Stimulated activated CD4-positive, alpha-beta T cell treated with anti-CD3 and anti-CD28 coated beads, Interleukin-1b, Interleukin-23, amount 100 ng/mL, for 24 hours (primary cell): ENCODE measurements around the gene TMPRSS5.
"Not testable (repeated sequence)": the region's sequence is repeated elsewhere in the genome, so short reads cannot be mapped to it uniquely, and the experiment has no call there.

Experiments
- DNase-seq, 4 experiments: peaks; one replicate each; pipeline ENCODE4 v3.0.0-alpha.2; 2020; ENCODE audit warnings: low read depth in 4 of 4, low spot score in 1 of 4

TMPRSS5 gene

DNA sequence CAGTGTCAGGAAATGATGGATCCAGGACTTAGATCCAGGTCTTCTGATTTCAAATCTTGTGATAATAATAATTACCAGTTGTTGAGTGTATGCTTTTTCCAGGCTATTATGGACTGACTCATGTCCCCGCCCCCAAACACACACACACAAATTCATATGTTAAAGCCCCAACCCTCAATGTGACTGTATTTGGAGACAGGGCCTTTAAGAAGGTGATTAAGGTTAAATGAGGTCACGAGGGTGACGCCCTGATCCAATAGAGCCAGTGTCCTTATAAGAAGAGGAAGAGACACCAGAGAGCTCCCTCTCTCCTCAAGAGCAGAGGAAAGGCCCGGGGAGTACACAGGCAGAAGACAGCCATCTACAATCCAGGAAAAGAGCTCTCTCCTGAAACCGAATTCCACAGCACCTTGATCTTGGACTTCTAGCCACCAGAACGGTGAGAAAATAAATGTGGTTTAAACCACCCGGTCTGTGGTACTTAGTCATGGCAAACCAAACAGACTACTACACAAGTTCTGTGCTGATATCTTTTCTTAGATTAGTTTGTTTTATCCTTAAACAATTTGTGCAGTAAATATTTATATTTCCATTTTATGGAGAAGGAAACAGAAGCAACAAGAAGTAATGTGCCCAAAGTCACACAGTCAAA, 8.2 kb downstream of the TMPRSS5 start:
- no peak for DNase-seq

DNA sequence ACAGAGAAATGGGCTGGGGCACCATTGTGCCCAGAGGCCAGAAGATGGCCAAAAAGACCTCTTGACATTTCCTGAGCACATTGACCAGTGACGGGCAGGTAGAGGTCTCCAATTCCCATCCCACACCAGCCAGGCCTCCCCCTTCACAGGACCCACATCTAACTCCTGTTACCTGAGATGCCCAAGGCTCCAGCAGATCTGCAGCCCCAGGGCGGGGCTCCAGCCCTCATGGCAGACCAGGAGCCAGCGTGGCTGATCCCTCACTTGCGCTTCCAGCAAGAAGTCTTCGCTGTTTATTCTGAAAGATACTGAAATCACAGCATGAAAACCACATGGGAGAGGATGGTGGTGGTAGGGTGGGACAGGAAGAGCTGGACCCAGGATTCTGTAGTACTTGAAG, 9.0 kb downstream of the TMPRSS5 start:
- no peak for DNase-seq

DNA sequence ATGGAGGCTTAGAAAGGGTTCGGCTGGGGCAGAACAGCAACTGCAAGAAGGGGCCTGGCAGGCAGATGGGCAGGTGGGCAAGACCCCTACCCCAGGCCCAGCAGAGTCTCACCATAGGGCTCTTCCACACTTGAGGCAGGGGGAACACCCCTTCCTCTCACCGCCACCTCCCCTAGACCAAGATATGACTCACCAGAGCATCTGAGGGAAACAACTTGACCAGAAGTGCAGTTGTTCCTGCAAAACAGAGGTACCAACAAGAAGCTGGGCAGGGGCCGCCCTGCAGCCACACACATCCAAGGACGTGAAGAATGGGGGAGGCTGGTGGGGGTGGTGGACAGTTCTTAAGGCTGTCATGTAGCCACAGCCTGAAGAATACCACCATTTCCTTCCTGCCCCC, 10.9 kb downstream of the TMPRSS5 start:
- no peak for DNase-seq

DNA sequence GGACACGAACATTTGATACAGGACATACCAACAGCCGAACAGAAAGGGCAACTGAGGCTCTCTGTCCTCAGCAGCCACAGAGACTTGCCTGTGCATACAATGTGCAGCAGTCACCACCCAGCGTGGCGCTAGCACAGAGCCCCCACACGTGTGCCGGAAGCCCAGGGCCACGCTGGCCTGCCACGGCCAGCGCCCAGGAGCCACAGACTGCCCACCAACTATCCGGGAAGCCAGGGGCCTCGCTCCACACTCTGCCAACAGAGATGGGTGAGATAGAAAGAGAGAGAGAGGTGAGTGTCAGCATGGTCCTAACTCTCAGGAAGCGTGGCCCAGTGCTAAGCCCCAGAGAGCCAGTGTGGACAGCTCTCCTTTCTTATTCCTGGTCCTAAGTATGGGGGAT, 11.7 kb downstream of the TMPRSS5 start:
- no peak for DNase-seq

DNA sequence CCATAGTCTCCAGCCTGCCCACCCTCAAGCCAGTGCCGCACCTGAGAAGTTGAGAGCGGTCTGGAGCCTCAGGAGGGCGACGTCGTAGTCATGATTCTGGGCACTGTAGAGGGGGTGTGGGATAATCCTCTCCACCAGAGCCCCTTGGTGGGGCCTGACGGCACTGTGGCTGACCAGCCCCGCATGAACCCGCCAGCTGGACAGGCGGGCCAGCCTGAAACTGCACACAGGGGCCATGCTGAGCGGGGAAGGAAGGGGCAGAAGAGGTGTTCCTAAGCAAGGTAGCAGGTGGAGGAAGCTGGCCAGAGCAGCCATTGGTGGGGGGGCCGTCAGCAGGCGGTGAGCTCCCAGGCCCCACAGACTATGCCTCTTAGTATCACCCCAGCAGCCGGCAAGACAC, 13.1 kb downstream of the TMPRSS5 start:
- no peak for DNase-seq

DNA sequence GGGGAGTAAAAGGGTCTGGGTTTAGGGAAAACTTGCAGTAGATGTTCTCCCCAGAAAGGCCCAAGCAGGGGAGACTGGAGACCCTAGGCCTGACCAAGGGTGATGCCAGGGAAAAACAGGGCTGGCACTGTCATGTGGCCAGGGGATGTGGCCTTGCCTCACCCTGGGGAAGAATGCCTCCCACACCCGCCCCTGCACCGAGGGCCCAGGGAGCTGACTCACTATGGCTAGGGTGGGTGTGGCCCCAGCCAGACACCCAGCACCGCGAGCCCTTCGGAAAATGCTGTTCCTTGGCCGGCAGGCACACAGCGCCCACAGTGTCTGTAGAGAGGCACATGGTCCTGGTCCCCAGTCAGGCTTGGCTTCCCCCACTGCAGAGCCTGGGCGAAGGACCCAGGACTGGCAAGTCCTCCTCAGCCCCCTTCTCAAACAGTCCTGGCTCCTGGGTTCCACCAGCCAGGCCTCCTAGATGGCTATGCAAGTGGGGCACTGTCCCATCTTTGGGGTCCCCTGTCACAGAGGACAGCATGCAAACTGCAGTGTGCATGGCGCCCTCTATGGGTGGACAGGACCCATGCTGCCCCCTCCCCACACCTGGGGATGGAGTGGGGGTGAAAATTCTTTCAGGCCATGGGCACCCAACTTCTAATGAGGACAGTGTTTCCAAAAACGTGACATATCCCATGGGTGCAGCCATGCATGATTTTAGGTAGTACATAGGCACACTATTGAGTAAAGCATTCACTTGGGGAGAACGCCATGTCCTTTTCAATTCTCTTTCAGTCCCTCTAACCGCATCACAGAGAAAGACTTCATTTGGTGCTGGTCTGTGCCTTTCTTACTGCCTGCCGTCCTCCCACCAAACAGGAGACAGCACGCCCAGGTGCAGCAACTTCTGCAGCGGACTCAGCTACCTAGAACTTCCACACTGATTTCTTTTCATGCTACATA, 15.2 kb downstream of the TMPRSS5 start:
- DNase-seq = no peak

DNA sequence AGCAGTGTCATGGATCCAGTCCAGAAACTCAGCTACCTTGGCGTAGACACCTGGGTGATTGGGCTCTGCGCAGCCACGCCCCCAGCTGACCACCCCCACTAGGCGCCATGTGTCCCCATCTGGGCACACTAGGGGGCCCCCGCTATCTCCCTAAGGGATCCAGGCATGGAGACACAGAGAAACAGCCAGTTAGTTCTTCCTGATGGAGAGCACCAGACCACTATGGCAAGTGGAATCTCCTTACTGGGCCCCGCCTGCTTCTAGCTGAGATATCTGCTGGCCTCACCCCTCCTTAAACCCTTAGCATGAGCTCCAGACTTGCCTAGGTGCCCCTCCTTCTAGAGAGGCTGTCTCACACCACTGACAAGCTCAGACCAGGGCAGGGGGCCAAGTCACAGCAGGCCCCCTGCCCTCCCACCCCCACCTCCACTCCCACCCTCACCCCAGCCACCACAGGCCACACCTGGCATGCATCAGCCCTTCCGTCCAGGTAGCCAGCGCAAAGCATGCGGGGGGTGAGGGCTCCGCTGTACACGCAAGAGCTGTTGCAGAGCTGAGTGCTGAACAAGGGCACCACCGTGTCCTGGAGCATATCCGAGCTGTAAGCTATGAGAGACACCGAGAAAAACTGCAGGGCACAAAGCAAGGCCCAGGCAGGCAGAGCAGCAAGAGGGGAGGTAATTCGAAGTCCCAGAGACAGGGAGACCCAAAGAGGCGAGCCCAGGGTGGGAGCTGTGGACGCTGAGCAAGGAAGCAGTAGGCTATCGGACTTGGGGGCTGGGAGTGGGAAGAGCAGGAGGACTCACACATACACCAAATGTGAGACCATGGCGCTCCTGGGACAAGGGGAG, 16.1 kb downstream of the TMPRSS5 start:
- no peak for DNase-seq

DNA sequence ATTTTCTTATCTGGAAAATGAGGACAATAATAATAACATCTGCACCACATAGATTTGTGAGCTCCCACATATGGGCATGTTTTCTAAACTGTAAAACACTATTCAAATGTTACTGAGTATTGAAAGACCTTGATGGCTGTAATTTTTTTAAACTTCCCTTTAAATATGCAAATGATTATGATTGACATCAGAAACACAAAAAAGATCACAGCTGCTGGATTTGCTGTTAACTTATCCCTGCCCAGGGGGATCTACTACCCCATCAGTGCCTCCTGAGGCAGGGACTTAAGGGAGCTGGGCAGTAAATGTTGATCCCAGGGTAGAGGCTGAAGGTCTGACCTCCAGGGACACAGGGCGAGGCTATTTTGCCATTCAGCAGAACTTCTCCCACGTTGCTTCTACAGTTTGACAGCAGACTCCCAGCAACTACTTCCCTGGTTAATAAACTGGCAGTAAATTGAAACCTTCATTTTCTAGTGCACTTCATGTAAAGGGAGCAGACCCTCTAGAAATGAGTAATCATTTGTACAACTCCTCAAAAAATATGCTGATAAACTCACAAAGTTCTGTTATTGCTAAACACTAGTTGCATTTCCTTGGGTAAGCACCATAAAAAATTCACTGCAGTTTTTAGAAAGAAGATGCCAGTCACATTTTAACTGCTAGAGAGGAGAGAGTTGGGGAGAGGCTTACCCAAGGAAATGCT, 20.3 kb downstream of the TMPRSS5 start:
- no peak for DNase-seq

DNA sequence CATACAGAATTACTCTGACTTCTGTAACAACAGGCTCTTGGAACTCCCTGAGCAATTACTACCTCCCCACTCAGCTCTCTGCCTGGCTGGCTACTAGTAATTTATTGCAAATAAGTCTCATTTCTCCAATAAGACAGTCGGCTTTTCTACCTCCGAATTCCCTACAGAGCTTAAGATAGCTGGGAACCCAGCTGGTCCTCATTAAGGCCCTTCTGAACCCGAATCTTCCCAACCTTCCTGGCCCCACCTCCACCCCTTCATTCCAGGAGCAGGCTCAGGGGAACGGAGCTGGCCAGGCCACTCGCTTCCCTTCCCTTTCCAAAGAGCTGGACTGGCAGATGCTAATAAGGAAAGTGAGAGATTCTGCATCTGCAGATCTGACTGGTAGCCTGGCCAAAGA, 21.6 kb downstream of the TMPRSS5 start:
- no peak for DNase-seq

DNA sequence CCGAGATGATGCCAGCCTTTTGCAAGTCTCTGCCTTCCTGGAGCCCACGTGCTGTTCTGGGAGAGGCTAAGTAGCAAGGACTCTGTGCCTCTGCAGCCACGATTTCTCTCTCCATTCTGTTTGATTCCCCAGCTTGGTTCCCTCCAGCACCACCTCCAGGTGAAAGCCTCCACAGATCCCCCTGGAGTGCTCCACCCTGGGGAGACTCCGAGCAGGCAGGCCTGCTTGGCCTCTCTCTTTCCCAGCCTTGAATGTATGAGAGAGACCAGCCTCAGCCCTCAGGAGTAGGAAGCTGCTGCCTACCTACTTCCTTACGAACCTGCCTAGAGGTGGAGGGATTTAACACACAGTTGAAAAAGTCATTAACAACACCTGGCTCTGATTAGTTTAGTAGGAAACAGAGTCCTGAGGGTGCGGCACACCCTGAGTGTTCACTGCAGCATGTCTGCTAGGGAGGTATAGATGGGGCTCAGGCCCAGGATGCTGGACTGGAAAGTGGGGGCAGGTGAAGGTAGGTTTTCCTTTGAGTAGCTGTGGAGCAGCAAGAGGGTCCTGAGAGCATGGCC, 22.5 kb downstream of the TMPRSS5 start:
- DNase-seq = no peak

DNA sequence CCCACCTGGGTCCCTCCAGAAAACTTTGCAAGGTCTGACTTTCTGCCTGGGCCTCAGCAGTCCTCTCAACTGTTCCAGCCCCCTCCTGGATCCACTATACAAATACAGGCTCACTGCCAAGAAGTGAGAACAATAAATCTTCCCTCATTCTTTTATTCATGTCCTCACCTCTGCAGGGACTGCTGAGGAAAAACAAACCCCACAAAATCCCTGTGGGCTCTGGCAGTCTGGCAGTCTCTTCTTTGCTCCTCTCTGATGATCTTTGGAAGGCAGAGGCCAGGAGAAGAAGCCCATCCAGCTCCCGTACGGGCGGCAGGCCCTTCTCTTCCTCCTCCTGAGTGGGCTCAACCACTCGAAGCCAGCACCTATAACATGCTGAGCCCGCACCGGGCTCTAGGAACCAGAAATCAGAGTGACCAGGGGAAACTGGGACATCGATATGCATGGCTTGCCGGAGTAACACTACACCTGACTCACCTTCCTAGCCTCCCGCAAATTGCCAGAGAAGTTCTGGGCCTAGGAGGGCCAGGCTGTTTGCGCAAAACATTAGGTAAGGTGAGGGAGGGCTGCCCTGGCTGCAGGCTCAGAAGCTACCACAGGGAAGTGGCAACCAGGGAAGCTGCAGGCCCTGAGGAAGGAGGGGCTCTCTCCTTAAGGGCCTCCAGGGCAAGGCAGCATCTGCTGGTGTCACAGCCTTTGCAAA, 24.2 kb downstream of the TMPRSS5 start:
- DNase-seq = no peak

DNA sequence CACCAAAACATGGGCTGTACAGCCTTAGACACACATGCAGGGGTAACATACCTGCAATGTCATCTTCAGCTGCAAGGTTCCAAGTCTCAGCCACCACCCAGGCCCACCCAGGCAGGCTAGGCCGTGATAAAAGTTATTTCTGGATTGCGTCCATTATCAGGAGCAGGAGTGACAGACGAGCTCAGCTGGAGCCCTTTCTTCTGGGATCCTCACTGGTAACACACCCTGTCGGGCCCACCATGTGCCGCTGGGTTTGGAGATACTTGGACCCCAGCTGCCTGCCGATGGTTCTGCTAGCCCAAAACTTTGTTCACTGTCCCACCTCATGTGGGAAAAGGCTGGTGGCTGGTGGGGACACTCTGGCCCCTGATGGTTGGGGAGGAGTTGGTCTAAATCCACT, 24.8 kb downstream of the TMPRSS5 start:
- no peak for DNase-seq

DNA sequence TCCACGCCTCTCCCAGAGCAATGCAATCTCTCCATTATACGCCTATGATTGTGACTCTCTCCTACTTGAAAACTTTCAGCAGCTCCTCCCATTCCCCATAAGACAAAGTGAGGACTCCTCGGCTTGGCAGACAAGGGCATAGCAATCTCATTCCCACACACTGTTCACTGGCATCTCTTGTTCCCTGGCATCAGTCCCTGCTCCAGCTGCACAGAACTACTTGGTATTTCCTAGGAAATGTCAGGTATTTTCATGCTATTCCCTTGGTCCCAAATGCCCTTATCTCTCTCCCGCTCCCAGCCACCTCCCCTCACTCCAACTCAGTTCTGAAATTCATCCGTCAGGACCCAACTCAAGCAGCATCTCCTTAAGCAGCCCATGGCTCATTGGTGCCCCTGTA, 28.4 kb downstream of the TMPRSS5 start:
- no peak for DNase-seq

DNA sequence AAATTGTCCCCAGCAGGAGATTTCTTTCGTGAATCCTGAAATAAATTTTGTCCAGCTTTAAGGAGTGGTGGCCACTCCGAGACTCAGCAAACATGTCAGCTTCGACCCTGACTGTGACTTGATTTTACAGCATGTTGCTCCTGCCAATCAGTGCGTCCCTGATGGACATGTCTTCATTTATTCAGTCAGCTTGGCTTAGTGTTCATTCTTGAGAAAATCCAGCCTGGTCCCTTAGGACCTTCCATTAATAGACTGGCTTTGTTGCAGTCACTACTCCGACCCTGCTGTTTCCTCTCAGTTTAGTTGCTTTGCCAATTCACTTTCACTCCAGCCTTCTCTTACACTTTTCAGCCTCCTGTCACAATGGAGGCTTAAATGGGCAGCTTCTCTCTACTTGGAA, 30.5 kb downstream of the TMPRSS5 start:
- DNase-seq = no peak

DNA sequence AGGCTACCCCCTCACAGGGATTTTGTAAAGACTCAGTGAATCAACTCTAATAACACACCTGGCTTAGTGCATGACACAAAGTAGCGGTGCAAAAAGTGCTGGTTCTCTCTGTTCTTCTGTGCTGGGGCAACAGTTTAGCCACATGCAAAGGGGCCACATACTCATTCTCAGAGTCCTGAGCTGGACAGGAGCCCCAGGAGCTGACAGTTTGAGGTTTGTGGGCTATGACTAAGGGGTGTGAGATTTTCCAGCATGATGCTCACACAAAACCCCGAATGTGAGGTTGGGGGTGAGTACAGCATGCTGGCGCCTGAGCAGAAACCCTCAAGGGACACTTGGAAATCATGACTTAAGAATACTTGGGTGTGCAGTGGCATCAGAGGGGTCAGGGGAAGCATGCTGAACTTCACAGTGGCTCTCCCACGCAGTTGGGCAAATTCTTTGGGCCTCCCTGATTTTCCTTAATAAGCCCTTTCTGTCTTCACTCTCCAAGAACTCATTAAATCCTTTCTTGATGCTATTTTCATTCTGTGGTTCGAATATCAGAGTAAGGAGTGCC, 31.0 kb downstream of the TMPRSS5 start:
- DNase-seq = no peak

DNA sequence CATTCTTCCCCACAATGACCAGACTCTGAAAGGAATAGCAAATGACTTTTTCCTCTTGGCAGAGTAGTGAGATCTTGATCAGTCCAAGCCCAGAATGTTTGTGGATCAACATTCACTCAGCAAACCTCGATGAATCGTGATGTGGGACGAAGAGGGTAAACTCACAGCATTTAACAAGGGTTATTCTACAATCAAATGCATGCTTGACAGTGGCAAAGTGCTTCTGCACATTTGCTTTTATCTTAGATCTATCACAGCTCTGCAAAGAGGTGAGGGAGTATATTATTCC, 31.8 kb downstream of the TMPRSS5 start:
- DNase-seq = no peak

DNA sequence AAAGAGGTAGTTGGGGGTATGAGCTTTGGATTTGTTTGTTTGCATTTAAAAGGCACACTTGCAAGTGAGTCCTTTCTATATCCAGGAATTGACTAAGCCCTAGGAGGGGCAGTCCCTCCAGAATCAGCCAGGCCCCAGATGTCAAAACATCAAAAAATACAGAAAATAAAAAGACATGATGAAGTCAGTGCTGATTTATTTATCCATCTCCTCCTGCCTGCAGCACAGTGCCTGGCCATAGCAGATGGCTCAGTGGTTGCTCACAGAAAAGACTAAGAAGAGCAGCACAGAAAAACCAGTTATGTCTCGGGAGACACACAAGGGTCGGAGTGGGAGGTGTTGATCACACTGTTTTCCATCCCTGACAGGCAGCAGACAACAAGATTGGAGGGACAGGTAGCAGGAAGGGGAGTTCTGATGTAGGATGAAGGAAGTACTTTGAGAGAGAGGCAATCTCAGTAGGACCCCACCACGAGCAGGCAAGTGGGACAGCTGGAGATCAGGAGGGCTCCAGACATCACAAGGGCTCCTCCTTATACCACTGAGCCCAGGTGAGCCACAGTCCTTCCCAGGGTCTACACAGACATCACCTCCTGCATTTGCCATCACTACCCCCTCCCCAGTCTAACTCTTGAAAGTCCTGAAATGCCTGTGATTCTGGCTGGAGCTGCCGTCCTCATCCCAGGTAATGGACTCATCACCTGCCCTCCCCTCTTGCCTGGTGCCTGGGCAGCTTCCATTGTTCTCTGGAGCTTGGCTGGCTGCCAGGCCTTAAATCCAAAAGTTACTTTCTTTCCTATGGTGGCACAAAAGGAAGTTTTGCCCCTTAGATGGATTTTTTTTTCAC, 32.3 kb downstream of the TMPRSS5 start:
- DNase-seq = no peak

DNA sequence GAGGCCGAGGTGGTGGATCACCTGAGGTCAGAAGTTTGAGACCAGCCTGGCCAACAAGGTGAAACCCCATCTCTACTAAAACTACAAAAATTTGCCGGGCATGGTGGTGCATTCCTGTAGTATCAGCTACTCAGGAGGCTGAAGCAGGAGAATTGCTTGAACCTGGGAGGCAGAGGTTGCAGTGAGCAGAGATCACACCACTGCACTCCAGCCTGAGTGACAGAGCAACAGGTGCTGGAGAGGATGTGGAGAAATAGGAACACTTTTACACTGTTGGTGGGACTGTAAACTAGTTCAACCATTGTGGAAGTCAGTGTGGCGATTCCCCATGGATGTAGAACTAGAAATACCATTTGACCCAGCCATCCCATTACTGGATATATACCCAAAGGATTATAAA, 34.2 kb downstream of the TMPRSS5 start:
- not testable (repeated sequence) for DNase-seq

DNA sequence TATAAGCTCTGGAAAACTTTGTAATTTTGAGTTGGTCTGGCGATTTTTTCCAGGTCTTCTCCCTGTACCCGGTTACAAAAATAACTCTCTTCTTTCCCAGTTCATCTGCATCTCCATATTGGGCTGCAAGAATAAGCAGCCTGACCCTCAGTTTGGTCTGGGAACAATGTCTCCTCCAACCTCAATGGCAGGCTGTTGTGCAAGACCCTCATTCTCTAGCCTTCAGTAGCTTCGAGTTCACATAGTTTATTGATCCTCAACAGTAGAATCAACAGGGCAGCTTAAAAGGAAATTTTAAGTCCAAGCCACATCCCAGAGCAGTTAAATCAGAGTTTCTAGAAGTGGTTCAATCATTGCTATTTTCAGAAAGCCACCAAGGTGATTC, 35.3 kb downstream of the TMPRSS5 start:
- DNase-seq = no peak
